Amygdala (tissue), 56 donors: Measurements from ENCODE around the gene MCL1.
"Not testable (repeated sequence)": the region's sequence is repeated elsewhere in the genome, so short reads cannot be mapped to it uniquely, and the experiment has no call there.

ENCODE experiments used
- DNase-seq, 56 donors: peaks; one replicate each; lab custom pipeline; 2025; lab: John Stamatoyannopoulos, UW

MCL1 gene

DNA sequence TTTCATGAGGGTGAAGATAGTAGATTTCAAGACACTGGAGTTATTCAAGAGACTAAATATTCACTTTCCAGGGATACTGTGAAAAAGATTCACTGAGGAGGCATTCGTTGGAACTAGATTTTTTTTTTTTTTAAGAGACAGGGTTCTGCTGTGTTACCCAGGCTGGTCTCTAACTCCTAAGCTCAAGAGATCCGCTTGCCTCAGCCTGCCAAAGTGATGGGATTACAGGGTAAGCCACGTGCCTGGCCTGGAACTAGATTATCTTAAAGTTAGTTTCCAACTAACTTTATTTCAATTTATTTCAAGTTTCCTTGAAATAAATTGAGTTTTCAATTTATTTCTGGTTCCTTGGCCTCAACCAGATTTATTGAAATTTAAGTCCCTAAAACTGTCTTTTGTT is 24.3 kb upstream of the MCL1 start:
- no peak for DNase-seq

GRCh38 chr1:150602372-150602771 is 23.0 kb upstream of the MCL1 start:
- not testable (repeated sequence) for DNase-seq

GRCh38 chr1:150601540-150601939 is 22.1 kb upstream of the MCL1 start:
- DNase-seq, result no peak

DNA sequence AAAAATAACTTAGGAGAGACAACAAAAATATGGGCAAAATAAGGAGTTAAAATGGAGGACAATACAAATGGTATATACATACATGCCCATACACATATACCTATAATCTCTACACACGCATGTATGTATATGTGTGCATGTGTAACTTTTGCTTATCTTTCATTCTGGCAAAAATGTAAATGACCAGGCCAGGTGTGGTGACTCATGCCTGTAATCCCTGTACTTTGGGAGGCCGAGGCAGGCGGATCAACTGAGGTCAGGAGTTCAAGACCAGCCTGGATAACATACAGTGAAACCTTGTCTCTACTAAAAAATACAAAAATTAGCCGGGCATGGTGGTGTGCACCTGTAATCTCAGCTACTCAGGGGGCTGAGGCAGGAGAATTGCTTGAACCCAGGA is 18.9 kb upstream of the MCL1 start:
- not testable (repeated sequence) for DNase-seq

GRCh38 chr1:150596976-150597375 is 17.6 kb upstream of the MCL1 start:
- DNase-seq, result no peak

- no peak for DNase-seq
Measured at GRCh38 chr1:150596095-150596892, 16.9 kb upstream of the MCL1 start.

DNA sequence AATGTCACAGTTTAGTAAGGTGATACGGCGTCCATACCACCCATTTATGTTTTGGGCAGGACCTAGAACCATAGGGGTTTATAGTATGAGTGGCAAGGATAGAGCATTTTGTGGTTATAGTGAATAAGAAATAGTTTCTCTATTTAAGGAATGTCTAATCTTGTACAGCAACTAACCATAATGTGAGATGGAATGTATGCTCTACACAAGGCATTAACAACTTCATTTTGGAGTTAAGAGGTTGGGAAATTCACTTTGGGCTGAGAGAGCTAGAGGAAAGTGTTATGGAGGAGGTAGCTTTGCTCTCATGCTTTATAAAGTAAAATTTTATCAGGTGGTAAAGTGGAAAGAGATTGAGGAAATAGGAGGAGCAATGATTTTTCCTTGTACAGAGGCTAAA is 3.0 kb upstream of the MCL1 start:
- DNase-seq, result no peak

DNA sequence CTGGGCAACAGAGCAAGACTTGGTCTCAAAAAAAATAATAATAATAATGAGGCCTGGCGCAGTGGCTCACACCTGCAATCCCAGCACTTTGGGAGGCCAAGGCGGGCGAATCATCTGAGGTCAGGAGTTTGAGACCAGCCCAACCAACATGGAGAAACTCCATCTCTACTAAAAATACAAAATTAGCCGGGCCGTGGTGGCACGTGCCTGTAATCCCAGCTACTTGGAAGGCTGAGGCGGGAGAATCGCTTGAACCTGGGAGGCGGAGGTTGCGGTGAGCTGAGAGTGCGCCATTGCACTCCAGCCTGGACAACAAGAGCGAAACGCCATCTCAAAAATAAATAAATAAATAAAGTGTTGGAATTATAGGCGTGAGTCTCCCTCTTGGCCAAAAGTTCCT is 2.6 kb upstream of the MCL1 start:
- DNase-seq, result not testable (repeated sequence)

DNA sequence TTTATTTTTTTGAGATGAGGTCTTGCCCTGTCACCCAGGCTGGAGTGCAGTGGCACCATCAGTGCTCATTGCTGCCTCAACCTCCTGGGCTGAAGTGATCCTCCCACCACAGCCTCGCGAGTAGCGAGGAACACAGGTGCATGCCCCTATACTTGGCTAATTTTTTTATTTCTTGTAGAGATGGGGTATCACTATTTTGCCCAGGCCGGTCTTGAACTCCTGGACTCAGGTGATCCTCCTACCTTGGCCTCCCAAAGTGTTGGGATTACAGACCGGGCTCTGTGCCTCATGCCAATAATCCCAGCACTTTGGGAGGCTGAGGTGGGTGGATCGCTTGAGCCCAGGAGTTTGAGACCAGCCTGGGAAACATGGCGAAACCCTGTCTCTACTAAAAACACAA is 2.0 kb upstream of the MCL1 start:
- not testable (repeated sequence) for DNase-seq

GRCh38 chr1:150580966-150581365 is 1.6 kb upstream of the MCL1 start:
- not testable (repeated sequence) for DNase-seq

- DNase-seq, result no peak
Measured at GRCh38 chr1:150579945-150580642, 684 bp upstream of the MCL1 start.

DNA sequence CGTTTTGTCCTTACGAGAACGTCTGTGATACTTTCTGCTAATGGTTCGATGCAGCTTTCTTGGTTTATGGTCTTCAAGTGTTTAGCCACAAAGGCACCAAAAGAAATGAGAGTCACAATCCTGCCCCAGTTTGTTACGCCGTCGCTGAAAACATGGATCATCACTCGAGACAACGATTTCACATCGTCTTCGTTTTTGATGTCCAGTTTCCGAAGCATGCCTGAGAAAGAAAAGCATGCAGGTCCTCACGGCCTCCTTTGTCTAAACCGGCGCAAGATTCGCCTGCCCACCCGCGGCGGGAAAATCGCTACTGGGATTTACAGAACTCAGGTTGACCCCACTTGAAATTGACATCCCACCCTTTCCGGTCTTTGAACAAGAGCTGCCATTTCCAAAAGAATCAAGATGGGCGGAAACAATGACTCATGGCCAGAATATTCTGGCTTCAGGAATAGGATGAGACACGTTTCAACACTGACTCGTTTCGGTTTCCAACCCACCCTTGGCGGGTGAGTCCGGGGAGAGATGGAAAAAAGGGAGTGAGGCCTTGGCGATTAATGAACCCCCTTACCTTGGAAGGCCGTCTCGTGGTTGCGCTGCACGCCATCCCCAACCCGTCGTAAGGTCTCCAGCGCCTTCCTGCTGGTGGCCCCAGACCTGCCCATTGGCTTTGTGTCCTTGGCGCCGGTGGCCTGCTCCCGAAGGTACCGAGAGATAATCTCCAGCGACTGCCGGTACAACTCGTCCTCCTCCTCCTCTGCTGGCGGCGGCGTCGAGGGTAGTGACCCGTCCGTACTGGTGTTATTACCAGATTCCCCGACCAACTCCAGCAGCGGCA is 919 bp downstream of the MCL1 start:
- peak in 19 of 56 donors; percentile 9 to 60 (median 40) for DNase-seq

- DNase-seq, result peak in 1 of 56 donors; percentile 9
Measured at GRCh38 chr1:150577557-150578271, 1.7 kb downstream of the MCL1 start.

GRCh38 chr1:150576794-150577556 is 2.4 kb downstream of the MCL1 start:
- no peak for DNase-seq

- DNase-seq, result no peak
Measured at GRCh38 chr1:150576367-150576711, 3.1 kb downstream of the MCL1 start.

DNA sequence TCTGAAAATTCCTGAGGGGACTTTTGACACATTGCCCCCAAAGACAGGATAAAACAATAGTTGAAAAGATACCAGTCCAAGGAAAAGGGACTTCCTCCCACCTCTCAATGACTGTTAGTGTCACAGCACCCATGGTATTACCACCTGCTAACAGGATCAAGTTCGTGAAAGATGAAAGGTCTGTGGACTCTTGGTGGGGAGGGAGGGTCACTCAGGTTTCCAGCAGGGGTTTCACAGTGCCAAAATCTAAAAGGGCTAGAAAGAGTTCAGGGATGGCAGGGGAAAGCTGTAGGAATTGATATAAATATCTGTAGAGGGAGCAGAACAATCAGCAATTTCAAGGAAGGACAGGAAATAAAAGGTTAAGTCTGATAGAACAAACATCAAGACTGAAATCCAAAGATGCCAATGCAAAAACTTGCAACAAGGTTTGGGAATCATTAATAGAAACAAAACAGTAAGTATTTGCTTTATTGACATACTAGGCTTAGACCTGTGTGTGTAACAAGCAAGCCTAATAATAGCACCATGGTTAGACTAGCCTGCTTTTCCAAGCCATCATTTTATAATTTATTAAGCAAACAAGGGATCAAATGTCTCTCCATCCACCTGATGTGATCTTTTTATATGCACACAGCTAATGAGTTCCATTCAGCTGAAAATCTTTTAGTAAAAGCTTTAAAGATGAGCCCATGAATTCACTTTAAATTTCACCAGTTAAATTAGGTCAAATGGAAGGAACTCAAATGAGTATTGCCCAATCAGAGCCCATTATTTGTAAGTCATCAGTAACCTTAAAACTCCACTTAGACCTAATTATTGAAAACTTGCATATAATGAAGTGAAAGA is 3.7 kb downstream of the MCL1 start:
- DNase-seq, result no peak

DNA sequence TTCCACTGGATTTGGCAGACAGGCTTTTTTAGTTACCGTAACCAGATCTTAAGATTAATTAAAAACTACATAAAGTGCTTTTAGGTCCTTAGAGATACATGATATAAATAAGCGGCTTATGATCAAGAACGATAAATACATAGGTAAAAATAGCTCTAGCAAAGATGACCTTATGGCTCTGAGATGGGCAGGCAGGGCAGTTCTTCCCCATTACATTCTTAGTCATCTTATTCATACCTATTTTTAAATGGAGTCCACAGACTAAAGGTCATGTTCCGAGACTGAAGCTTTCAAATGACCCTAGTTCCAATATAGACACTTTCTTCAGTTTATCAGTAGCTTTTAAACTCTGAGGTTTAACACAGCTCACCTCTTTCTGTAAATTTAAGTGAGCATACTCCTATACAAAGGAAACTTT is 4.3 kb downstream of the MCL1 start:
- DNase-seq, result no peak

- DNase-seq, result no peak
Measured at GRCh38 chr1:150574260-150575071, 4.9 kb downstream of the MCL1 start.
